Panc1 (cell line): Measurements from ENCODE around the gene B4GALT3. TPM values are rescaled to one million over a fixed set of nuclear protein-coding genes. Genes with fewer than 3 reads are reported as not detected.

Experiments used
- ATAC-seq: fragments of 200-7000 bp; cut with Tn5 transposase; 2 replicates; pipeline ENCODE4 v1.9.1; 2020; ENCODE audit warnings: mild to moderate bottlenecking, moderate library complexity
- BruUV-seq: library from RNA; stranded (reverse); fragments of 400-500 nt; replicated peaks from 2 replicates; lab custom pipeline; 2021; lab: Mats Ljungman, UMichigan
- CTCF ChIA-PET: fragments of 300-600 bp; sonication (Branson Sonifier 250); formaldehyde crosslinking; loops from one replicate; lab custom pipeline; 2022; ENCODE audit warnings: antibody characterized with exemption; lab: Charles Lee
- POLR2A ChIA-PET: fragments of 300-600 bp; sonication (Branson Sonifier 250); formaldehyde crosslinking; loops from one replicate; lab custom pipeline; 2022; ENCODE audit warnings: antibody characterized with exemption; lab: Charles Lee
- DNase-seq: peaks from one replicate; pipeline ENCODE4 v3.0.0-alpha.2; 2010; ENCODE audit warnings: low read depth, low spot score
- H3K27ac ChIP-seq: 2 replicates; pipeline ENCODE4 v1.5.1; 2011; ENCODE audit warnings: mild to moderate bottlenecking, low read length, inconsistent platforms
- H3K27me3 ChIP-seq: fragments of 200-500 bp; sonication (Bioruptor generic); 2 replicates; pipeline ENCODE4 v1.6.0; 2014; ENCODE audit warnings: low read length, inconsistent platforms; ENCODE audit not compliant: control insufficient read depth, insufficient read depth
- H3K36me3 ChIP-seq: fragments of 200-500 bp; sonication (Bioruptor generic); 2 replicates; pipeline ENCODE4 v1.5.1; 2014; ENCODE audit warnings: inconsistent platforms, mild to moderate bottlenecking, low read length, moderate library complexity; ENCODE audit not compliant: control insufficient read depth, insufficient read depth
- H3K4me1 ChIP-seq: 2 replicates; pipeline ENCODE4 v1.5.1; 2011; ENCODE audit warnings: inconsistent platforms, mild to moderate bottlenecking, low read length, moderate library complexity; ENCODE audit not compliant: control insufficient read depth, insufficient read depth
- H3K4me3 ChIP-seq, 2 experiments: 2 replicates each; pipeline ENCODE4 v1.5.1; 2011 to 2012; ENCODE audit warnings: low read depth in 2 of 2, low read length in 2 of 2, mild to moderate bottlenecking in 2 of 2, inconsistent platforms in 1 of 2, moderate library complexity in 1 of 2
- H3K9me3 ChIP-seq: fragments of 200-500 bp; sonication (Bioruptor generic); 2 replicates; pipeline ENCODE4 v1.5.1; 2014; ENCODE audit warnings: low read depth, mild to moderate bottlenecking, inconsistent platforms, low read length, moderate library complexity; ENCODE audit not compliant: control insufficient read depth, insufficient read depth
- CTCF ChIP-seq: fragments of 450-650 bp; IDR thresholded peaks from 2 replicates; pipeline ENCODE4 v1.5.1; 2017; ENCODE audit warnings: mild to moderate bottlenecking
- POLR2AphosphoS5 ChIP-seq: IDR thresholded peaks from 2 replicates; pipeline ENCODE4 v1.6.1; 2012; ENCODE audit warnings: mild to moderate bottlenecking, low read depth, low read length, moderate library complexity
- SIN3A ChIP-seq: IDR thresholded peaks from 2 replicates; pipeline ENCODE4 v1.6.1; 2012; ENCODE audit warnings: low read depth, mild to moderate bottlenecking, low read length, moderate library complexity, borderline replicate concordance; ENCODE audit not compliant: insufficient read depth
- TCF7L2 ChIP-seq: IDR thresholded peaks from 2 replicates; pipeline ENCODE4 v1.6.1; 2011; ENCODE audit warnings: mild to moderate bottlenecking, low read depth, low read length, inconsistent platforms
- in situ Hi-C: cut with HindIII; loops from 2 replicates; pipeline ENCODE4 v1.10.0; 2016; ENCODE audit warnings: low sequenced_read_pairs, low pct_unique_long_range_greater_than_20kb
- intact Hi-C: fragments of 100-400 bp; cut with micrococcal nuclease; formaldehyde crosslinking; loops from one replicate; pipeline ENCODE4 v1.10.0; 2022; ENCODE audit not compliant: unreplicated experiment
- total RNA-seq: library from RNA; stranded (reverse); gene quantifications from one replicate; pipeline ENCODE4 v1.2.1, GENCODE V29; 2021; ENCODE audit not compliant: unreplicated experiment
- TF ChIP-seq, protein P1 (sequence below), 2 experiments: IDR thresholded peaks; 2 replicates each; pipeline ENCODE4 v1.6.1; 2011 to 2012; ENCODE audit warnings: low read depth in 2 of 2, control low read depth in 1 of 2, low read length in 1 of 2, mild to moderate bottlenecking in 1 of 2, moderate library complexity in 1 of 2; ENCODE audit not compliant: insufficient read depth in 1 of 2

Gene B4GALT3
- total RNA-seq, 1 experiment from 2014 or later = 28.6 TPM

DNA sequence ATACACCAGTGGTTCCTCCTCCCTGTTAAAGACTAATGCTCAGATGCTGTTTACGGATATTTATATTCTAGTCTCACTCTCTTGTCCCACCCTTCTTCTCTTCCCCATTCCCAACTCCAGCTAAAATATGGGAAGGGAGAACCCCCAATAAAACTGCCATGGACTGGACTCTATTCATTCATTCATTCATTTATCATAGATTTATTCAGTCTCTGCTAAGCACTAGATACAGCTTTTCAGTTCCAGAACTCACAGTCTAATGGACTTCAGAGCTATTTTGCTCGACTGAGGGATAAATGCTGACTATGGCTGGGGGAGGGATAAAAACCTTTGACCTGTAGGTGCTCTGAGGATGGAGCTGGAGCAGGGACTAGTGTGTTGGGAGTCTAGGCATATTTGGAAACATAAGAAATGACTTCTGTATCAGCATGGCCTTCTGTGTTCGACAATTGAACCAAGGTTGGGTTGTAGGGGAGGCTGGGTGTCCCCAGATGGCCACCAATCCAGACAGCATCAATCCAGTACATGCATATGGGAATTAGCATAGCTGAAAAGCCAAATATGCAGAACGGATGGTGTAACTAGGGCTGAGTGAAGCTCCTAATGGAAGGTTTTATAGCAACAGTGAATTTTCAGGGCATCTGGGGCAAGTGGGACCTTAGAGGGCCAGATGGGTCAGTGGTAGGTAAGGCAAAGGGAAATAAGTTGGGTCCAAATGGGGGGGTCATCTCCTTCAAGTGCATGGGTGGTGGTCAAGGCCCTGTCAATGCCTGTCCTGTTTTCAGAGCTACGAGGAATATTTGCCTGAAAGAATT lies 42.0 kb upstream of the B4GALT3 start:
- no peak overlapping the region for H3K4me3 ChIP-seq
- 0 out of 2 replicates have a peak, but pooled peaks cover 2% of the 10 kb centered on the region for H3K36me3 ChIP-seq
- ChIA-PET POLR2A (interaction anchor here (0.8 kb wide), 1 partner anchor 18 kb away, joined by 3 read pairs; no protein-coding TSS in a partner anchor), CTCF (no interaction called here)
- no peak for TF ChIP-seq POLR2AphosphoS5
- TF ChIP-seq CTCF = no peak
- TF ChIP-seq TCF7L2 = no peak
- TF ChIP-seq, protein P1, sequence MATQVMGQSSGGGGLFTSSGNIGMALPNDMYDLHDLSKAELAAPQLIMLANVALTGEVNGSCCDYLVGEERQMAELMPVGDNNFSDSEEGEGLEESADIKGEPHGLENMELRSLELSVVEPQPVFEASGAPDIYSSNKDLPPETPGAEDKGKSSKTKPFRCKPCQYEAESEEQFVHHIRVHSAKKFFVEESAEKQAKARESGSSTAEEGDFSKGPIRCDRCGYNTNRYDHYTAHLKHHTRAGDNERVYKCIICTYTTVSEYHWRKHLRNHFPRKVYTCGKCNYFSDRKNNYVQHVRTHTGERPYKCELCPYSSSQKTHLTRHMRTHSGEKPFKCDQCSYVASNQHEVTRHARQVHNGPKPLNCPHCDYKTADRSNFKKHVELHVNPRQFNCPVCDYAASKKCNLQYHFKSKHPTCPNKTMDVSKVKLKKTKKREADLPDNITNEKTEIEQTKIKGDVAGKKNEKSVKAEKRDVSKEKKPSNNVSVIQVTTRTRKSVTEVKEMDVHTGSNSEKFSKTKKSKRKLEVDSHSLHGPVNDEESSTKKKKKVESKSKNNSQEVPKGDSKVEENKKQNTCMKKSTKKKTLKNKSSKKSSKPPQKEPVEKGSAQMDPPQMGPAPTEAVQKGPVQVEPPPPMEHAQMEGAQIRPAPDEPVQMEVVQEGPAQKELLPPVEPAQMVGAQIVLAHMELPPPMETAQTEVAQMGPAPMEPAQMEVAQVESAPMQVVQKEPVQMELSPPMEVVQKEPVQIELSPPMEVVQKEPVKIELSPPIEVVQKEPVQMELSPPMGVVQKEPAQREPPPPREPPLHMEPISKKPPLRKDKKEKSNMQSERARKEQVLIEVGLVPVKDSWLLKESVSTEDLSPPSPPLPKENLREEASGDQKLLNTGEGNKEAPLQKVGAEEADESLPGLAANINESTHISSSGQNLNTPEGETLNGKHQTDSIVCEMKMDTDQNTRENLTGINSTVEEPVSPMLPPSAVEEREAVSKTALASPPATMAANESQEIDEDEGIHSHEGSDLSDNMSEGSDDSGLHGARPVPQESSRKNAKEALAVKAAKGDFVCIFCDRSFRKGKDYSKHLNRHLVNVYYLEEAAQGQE (IDR thresholded peaks at IDR 0.05; ENCODE audit: insufficient read depth in 1 of 2, low read depth in 2 of 2, low read length in 1 of 2) = no peak
- no peak for TF ChIP-seq SIN3A
- no peaks in the 10 kb centered on the region for H3K4me1 ChIP-seq
- DNase-seq (no peak), ATAC-seq (no peak)
- intact Hi-C loops (no loop called here), in situ Hi-C loops (loop anchor here (25.0 kb wide), 1 partner anchor 168 kb away; no protein-coding TSS in a partner anchor)
- H3K27ac ChIP-seq = no peak overlapping the region
- no peaks in the 10 kb centered on the region for H3K9me3 ChIP-seq
- BruUV-seq = no TSS peak
- no peaks in the 10 kb centered on the region for H3K27me3 ChIP-seq

- CTCF ChIA-PET = no interaction called here
- POLR2A ChIA-PET = no interaction called here
- DNase-seq (no peak), ATAC-seq (no peak)
- no peaks in the 10 kb centered on the region for H3K9me3 ChIP-seq
- no peak overlapping the region for H3K27ac ChIP-seq
- peaks cover 4% of the 10 kb centered on the region; the same call in 1 of the 2 replicates for H3K36me3 ChIP-seq
- TF ChIP-seq SIN3A (no peak), TCF7L2 (no peak), CTCF (no peak), POLR2AphosphoS5 (no peak)
- TF ChIP-seq, protein P1 (IDR thresholded peaks at IDR 0.05; ENCODE audit: insufficient read depth in 1 of 2, low read depth in 2 of 2, low read length in 1 of 2) = no peak
- no peaks in the 10 kb centered on the region for H3K27me3 ChIP-seq
- H3K4me1 ChIP-seq = no peaks in the 10 kb centered on the region
- intact Hi-C loops = no loop called here
- no TSS peak for BruUV-seq
- no peak overlapping the region for H3K4me3 ChIP-seq
- in situ Hi-C loops = loop anchor here (25.0 kb wide), 1 partner anchor 169 kb away; no protein-coding TSS in a partner anchor
Measured at GRCh38 chr1:161218301-161219077, 41.2 kb upstream of the B4GALT3 start.
